NCI-H748 (cell line): ENCODE data around the gene FBL.
"Not testable (repeated sequence)": the region's sequence is repeated elsewhere in the genome, so short reads cannot be mapped to it uniquely, and the experiment has no call there.

Source experiments
- DNase-seq: peaks from one replicate; lab custom pipeline; 2025; ENCODE audit not compliant: unreplicated experiment; lab: John Stamatoyannopoulos, UW

The FBL gene

DNA sequence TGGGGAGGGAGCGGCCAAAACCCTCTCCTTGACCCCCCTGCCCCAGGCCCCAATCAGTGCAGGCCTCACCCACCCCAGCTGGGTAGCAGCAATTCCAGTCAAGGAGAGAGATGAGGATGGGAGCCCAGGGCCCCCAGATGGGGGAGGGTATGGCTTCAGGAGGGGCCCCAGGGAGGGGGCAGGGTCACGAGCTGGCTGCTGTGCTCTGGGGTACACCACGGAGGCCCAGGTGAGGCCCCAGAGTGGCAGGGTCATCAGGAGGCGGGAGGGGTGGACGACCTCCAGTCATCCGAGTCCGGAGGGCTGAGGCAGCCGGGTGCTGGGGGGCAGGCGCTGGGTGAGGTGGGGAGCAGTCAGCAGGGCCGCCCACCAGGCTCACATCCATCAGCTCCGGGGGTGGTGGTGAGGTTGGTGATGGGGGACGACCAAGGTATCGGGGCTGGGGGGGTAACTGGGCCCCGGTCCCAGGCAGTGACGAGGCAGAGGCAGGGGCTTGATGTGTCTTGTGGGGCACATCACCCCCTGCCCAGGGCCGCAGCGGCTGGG is 20.6 kb downstream of the FBL start:
- no peak for DNase-seq

GRCh38 chr19:39825093-39825463 is 21.1 kb downstream of the FBL start:
- DNase-seq, result no peak

GRCh38 chr19:39824143-39825092 is 21.8 kb downstream of the FBL start:
- DNase-seq, result peak; percentile 99

GRCh38 chr19:39823686-39824085 is 22.5 kb downstream of the FBL start:
- DNase-seq, result peak; percentile 40

- DNase-seq, result no peak
Observed at GRCh38 chr19:39820696-39821095, 25.5 kb downstream of the FBL start.

DNA sequence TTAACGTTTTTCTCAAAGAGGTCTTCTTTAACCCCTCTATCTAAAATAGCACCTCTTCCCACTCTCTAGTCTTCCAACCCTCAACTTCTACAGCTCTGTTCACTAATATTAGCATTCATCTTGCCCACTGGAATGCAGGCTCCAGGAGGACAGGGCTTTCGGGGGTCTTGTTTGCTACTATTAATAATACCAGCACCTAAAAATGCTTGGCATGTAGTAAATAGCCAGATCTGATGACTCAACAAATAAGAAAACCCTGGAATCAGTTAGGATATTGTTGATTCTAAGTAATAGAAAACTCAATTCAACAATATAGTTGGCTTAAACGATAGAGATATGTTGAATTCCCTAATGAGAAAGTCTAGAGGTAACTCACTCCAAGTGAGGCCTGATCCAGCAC is 26.4 kb downstream of the FBL start:
- no peak for DNase-seq

- no peak for DNase-seq
Observed at GRCh38 chr19:39818626-39819097, 27.5 kb downstream of the FBL start.

DNA sequence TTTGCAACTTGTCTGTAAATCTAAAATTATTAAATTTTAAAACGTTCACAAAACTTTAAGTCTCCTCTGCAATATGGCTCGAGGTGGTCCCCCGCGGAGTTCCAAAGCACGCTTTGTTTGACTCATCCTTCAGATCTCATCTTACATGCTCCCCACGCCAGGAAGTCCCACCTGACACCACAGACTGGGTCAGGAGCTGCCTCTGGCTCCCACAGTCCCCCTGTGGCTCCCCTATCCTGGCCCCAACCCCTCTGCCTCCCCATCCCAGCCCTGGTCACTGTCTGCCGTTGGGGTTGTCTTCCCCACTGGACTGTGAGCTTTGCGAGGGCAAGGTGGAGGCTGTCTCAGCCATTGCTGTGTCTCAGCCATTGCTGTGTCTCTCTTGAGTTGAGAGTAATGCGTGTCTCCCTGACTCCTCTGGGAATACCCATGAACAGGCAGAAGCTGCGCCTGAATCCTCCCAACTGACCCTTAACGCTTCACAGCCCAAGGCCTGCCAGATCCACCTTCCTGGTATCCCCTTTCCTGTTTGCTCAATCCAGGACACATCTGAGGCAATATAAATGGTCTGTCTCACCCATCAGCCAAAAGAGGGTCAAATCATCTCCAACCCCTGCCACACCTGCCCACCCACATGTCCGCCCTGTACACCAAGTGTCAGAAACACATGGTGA is 28.2 kb downstream of the FBL start:
- no peak for DNase-seq

- DNase-seq, result no peak
Observed at GRCh38 chr19:39816287-39817048, 29.7 kb downstream of the FBL start.

DNA sequence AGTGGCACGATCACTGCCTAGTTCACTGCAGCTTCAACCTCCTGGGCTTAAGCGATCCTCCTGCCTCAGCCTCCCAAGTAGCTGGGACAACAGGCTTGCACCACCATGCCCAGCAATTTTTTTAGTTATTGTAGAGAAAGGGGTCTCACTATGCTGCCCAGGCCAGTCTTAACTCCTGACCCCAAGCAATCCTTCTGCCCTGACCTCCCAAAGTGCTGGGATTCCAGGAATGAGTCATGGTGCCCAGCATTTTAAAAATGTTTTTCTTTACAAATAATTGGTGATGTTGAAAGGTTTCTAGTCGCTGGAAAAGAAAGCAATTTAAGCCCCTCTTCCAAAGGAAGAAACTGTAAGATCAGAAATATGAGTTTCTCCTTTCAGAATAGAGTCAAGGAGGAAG is 31.6 kb downstream of the FBL start:
- no peak for DNase-seq

DNA sequence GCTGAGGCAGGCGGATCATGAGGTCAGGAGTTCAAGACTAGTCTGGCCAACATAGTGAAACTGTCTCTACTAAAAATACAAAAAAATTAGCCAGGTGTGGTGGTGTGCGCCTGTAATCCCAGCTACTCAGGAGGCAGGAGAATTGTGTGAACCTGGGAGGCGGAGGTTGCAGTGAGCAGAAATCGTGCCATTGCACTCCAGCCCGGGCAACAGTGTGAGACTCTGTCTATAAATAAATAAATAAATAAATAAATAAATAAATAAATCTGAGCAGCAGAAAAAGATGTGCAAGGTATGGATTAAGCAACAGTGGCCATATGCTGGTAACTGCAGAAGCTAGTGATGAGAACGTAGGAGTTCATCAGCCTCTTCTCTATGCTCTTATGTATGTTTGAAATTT is 32.1 kb downstream of the FBL start:
- DNase-seq, result not testable (repeated sequence)

- no peak for DNase-seq
Observed at GRCh38 chr19:39813264-39813993, 32.8 kb downstream of the FBL start.

DNA sequence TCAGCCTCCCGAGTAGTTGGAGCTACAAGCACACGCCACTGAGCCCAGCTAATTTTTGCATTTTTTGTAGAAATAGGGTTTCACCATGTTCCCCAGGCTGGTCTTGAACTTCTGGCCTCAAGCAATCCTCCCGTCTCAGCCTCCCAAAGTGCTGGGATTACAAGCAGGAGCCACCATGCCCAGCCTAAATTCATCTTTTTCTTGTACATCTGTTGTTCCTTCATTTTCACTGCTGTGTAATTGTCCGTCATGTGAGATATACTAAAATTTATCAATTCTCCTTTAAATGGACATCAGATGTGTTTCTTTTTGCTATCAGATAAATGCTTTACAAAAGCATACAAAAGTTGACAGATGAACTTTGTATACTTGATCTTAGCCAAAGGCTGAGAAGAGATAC is 35.1 kb downstream of the FBL start:
- DNase-seq, result no peak

DNA sequence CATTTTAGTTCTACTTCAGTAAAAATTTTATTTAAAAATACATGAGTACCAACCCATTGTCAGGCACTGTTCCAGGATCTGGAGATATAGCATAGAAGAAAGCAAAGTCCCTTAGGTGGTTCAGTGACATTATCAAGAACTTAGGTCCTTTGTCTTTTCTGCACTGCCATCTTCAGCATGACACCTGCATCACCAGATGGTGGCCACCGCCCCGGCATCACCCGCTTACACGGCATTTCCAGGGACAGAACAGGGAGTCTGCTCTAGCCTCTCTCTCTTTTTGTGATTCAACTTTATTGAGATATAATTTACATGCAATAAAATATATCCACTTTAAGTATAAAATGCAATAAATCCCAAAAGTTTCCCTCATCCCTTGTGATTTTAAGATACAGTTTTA is 35.8 kb downstream of the FBL start:
- no peak for DNase-seq

- no peak for DNase-seq
Observed at GRCh38 chr19:39809368-39809767, 36.8 kb downstream of the FBL start.

- not testable (repeated sequence) for DNase-seq
Observed at GRCh38 chr19:39808688-39809087, 37.5 kb downstream of the FBL start.

- DNase-seq, result no peak
Observed at GRCh38 chr19:39807846-39808364, 38.3 kb downstream of the FBL start.

DNA sequence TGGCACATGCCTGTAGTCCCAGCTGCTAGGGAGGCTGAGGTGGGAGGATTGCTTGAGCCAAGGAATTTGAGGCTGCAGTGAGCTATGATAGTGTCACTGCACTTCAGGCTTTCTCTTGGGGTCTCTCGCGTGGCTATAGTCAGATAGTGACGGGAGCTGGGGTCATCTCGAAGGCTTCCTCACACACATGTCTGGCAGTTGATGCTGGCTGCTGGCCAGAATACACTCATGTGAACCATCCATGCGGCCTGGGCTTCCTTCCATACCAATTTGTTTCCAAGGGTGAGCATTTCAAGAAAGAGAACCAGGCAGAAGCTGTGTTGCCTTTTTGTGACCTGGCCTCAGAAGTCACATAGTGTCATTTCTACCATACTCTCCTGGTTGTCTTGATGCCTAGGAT is 41.1 kb downstream of the FBL start:
- no peak for DNase-seq

DNA sequence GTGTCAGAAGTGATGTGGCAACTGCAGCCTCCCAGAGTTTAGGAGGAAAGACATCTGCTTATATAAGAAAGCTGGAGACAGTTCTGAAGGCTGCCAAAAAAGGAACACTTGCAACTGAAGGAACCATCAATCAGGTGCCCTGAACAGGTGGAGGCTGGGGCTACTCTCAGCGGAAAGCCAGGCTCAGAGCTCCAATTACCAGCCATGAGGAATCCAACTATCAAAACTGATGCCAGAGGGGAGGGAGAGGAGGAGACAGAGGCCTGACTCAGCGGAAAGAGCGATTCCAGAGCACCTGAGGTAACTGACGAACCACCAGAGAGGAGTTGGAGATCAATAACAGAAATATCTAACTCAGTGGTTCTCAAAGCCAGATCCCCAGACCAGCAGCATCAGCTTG is 43.2 kb downstream of the FBL start:
- no peak for DNase-seq

GRCh38 chr19:39797083-39797482 is 49.1 kb downstream of the FBL start:
- DNase-seq, result no peak
